ENCODE data around the gene EVI5L. TPM values are rescaled to one million over a fixed set of nuclear protein-coding genes. Genes with fewer than 3 reads are reported as not detected.

EVI5L gene
- total and polyA plus RNA-seq, 2 of the 4 experiments (the other 2 are of a cell fraction), result 12.7 to 14.6 TPM

DNA sequence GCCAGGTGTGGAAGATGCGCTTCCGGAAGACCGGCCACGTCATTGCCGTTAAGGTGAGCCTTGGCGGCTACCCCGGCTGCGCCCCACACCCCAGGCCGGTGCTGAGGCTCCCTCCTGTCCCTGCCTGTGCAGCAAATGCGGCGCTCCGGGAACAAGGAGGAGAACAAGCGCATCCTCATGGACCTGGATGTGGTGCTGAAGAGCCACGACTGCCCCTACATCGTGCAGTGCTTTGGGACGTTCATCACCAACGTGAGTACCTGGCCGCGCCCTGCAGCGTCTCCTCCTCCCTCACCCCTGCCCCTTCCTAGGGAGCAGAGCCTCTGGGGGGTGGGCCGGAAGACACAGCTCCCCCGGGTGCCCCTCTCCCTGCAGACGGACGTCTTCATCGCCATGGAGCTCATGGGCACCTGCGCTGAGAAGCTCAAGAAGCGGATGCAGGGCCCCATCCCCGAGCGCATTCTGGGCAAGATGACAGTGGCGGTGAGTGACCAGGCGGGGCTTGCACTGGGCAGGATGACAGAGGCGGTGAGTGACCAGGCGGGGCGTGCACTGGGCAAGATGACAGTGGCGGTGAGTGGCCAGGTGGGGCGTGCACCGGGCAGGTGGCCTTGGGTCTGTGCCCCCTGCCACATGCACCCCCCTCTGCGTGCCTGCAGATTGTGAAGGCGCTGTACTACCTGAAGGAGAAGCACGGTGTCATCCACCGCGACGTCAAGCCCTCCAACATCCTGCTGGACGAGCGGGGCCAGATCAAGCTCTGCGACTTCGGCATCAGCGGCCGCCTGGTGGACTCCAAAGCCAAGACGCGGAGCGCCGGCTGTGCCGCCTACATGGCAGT lies 80.5 kb downstream of the EVI5L start:
- H4K20me1 ChIP-seq (ENCODE audit: insufficient read depth, low read length), result peaks cover 35% of the 10 kb centered on the region
- peaks cover 34% of the 10 kb centered on the region for H3K36me3 ChIP-seq (ENCODE audit: control insufficient read depth, insufficient read depth, low read length)
- H3K4me1 ChIP-seq (ENCODE audit: control insufficient read depth, insufficient read depth, low read length), result no peaks in the 10 kb centered on the region
- no peak overlapping the region for H3K56ac ChIP-seq (ENCODE audit: extremely low read depth, insufficient read depth, low read length)
- intact Hi-C loops (cut with micrococcal nuclease) (no loop called here), in situ Hi-C loops (cut with MboI; ENCODE audit: low sequenced_read_pairs) (no loop called here), dilution Hi-C loops (cut with HindIII; ENCODE audit: low sequenced_read_pairs, unreplicated experiment) (no loop called here)
- no peak overlapping the region for H2BK15ac ChIP-seq (ENCODE audit: low read depth, low read length)
- H2BK20ac ChIP-seq (ENCODE audit: low read depth, low read length), result no peak overlapping the region
- H2BK5ac ChIP-seq (ENCODE audit: low read depth, low read length, poor library complexity, severe bottlenecking), result no peak overlapping the region
- H3K9me1 ChIP-seq (ENCODE audit: insufficient read depth, low read length), result no peaks in the 10 kb centered on the region; the same call in 1 of the 2 replicates
- POLR2A ChIA-PET (ENCODE audit: unreplicated experiment), result no interaction called here
- H4K5ac ChIP-seq (ENCODE audit: low read depth, low read length), result no peak overlapping the region
- H2AK5ac ChIP-seq (ENCODE audit: low read depth, low read length), result no peak overlapping the region
- no peak overlapping the region for H3K18ac ChIP-seq (ENCODE audit: low read depth, low read length)
- BruUV-seq (replicated peaks), result no TSS peak
- no peaks in the 10 kb centered on the region for H3K9me3 ChIP-seq (ENCODE audit: control insufficient read depth, insufficient read depth, low read length)
- CTCF ChIA-PET, result no interaction called here
- H3K27ac ChIP-seq (ENCODE audit: insufficient read depth, low read length), result no peak overlapping the region
- no peak overlapping the region for H3K4me3 ChIP-seq (ENCODE audit: insufficient read depth, low read depth, low read length)
- no peak overlapping the region for H3K23ac ChIP-seq (ENCODE audit: low read depth, low read length)
- H2AFZ ChIP-seq (replicated peaks; ENCODE audit: low read length, poor library complexity), result no peak overlapping the region
- H3K9ac ChIP-seq (ENCODE audit: low read depth, low read length), result no peak overlapping the region
- ATAC-seq (ENCODE audit: low read depth) (no peak), DNase-seq (no peak)
- peaks cover 2 to 24% of the 10 kb centered on the region in 2 experiments; a peak in 3 of 4 replicates for H3K79me1 ChIP-seq (ENCODE audit: low read depth in 1 of 2, low read length in 2 of 2)
- H3K27me3 ChIP-seq (ENCODE audit: control insufficient read depth, insufficient read depth, low read length), result peaks cover 3% of the 10 kb centered on the region
- H3K4me2 ChIP-seq (ENCODE audit: low read depth, low read length), result no peak overlapping the region
- no peak overlapping the region for H3K14ac ChIP-seq (replicated peaks; ENCODE audit: low read depth, low read length)
- no peak overlapping the region for H4K91ac ChIP-seq (ENCODE audit: insufficient read depth, low read depth, low read length)
- H4K8ac ChIP-seq (ENCODE audit: low read depth in 2 of 2, low read length in 2 of 2), result no peak overlapping the region
- no peak overlapping the region for H2BK120ac ChIP-seq (ENCODE audit: low read depth, low read length)
- WGBS, 2 experiments (ENCODE audit: extremely low coverage in 2 of 2, insufficient read length in 1 of 2), result 92% methylated on average over 24 of the region's 54 CpGs; no CpG with 5 or more reads in 1 of the 2 experiments
- no peak overlapping the region for H3K4ac ChIP-seq (ENCODE audit: low read depth, low read length)
- no peak overlapping the region for H2AK9ac ChIP-seq (replicated peaks; ENCODE audit: low read depth, low read length, poor library complexity)
- TF ChIP-seq MAZ (IDR thresholded peaks at IDR 0.05; ENCODE audit: borderline replicate concordance, low read depth, low read length) (no peak), RAD21 (IDR thresholded peaks at IDR 0.05; ENCODE audit: low read length) (no peak), CEBPB (IDR thresholded peaks at IDR 0.05; ENCODE audit: low read depth, low read length) (no peak), SMC3 (IDR thresholded peaks at IDR 0.05; ENCODE audit: low read depth, low read length) (no peak), RFX5 (IDR thresholded peaks at IDR 0.05; ENCODE audit: low read depth, low read length) (no peak), MXI1 (IDR thresholded peaks at IDR 0.05; ENCODE audit: borderline replicate concordance, low read depth, low read length) (no peak), FOS (IDR thresholded peaks at IDR 0.05; ENCODE audit: low read depth, low read length) (no peak), RCOR1 (IDR thresholded peaks at IDR 0.05; ENCODE audit: insufficient replicate concordance, low read length) (no peak), NFE2L2 (IDR thresholded peaks at IDR 0.05; ENCODE audit: low read depth, low read length) (no peak), MAFK (IDR thresholded peaks at IDR 0.05; ENCODE audit: low read depth, low read length) (no peak), BHLHE40 (IDR thresholded peaks at IDR 0.05; ENCODE audit: low read depth, low read length) (no peak), POLR2A (IDR thresholded peaks at IDR 0.05; ENCODE audit: low read depth, low read length) (no peak)
- TF ChIP-seq, protein P1, sequence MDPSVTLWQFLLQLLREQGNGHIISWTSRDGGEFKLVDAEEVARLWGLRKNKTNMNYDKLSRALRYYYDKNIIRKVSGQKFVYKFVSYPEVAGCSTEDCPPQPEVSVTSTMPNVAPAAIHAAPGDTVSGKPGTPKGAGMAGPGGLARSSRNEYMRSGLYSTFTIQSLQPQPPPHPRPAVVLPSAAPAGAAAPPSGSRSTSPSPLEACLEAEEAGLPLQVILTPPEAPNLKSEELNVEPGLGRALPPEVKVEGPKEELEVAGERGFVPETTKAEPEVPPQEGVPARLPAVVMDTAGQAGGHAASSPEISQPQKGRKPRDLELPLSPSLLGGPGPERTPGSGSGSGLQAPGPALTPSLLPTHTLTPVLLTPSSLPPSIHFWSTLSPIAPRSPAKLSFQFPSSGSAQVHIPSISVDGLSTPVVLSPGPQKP (IDR thresholded peaks at IDR 0.05; ENCODE audit: borderline replicate concordance, low read depth, low read length), result no peak
- TF ChIP-seq, protein P2, sequence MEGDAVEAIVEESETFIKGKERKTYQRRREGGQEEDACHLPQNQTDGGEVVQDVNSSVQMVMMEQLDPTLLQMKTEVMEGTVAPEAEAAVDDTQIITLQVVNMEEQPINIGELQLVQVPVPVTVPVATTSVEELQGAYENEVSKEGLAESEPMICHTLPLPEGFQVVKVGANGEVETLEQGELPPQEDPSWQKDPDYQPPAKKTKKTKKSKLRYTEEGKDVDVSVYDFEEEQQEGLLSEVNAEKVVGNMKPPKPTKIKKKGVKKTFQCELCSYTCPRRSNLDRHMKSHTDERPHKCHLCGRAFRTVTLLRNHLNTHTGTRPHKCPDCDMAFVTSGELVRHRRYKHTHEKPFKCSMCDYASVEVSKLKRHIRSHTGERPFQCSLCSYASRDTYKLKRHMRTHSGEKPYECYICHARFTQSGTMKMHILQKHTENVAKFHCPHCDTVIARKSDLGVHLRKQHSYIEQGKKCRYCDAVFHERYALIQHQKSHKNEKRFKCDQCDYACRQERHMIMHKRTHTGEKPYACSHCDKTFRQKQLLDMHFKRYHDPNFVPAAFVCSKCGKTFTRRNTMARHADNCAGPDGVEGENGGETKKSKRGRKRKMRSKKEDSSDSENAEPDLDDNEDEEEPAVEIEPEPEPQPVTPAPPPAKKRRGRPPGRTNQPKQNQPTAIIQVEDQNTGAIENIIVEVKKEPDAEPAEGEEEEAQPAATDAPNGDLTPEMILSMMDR (conservative IDR thresholded peaks at IDR 0.05; ENCODE audit: low read depth, low read length), result no peak
- TF ChIP-seq, protein P3, sequence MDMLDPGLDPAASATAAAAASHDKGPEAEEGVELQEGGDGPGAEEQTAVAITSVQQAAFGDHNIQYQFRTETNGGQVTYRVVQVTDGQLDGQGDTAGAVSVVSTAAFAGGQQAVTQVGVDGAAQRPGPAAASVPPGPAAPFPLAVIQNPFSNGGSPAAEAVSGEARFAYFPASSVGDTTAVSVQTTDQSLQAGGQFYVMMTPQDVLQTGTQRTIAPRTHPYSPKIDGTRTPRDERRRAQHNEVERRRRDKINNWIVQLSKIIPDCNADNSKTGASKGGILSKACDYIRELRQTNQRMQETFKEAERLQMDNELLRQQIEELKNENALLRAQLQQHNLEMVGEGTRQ (IDR thresholded peaks at IDR 0.05; ENCODE audit: low read depth, low read length), result no peak
